Left ventricle myocardium inferior (tissue), 1 donor: ENCODE results near the gene CDH4. TPM values are rescaled to one million over a fixed set of nuclear protein-coding genes. Genes with fewer than 3 reads are reported as not detected.

Experiments used
- DNase-seq: peaks from one replicate; pipeline ENCODE4 v3.0.0-alpha.2; 2020
- H3K27ac ChIP-seq: fragments of 200-600 bp; replicated peaks from 2 replicates; pipeline ENCODE4 v1.8.0; 2021
- H3K27me3 ChIP-seq: fragments of 200-600 bp; 2 replicates; pipeline ENCODE4 v1.8.0; 2021; ENCODE audit warnings: low read depth
- H3K36me3 ChIP-seq: fragments of 200-600 bp; 2 replicates; pipeline ENCODE4 v1.8.0; 2021
- H3K4me1 ChIP-seq: fragments of 200-600 bp; 2 replicates; pipeline ENCODE4 v1.8.0; 2021
- H3K4me3 ChIP-seq: fragments of 200-600 bp; 2 replicates; pipeline ENCODE4 v1.8.0; 2021; ENCODE audit warnings: mild to moderate bottlenecking, moderate library complexity
- H3K9me3 ChIP-seq: fragments of 200-600 bp; replicated peaks from 2 replicates; pipeline ENCODE4 v1.8.0; 2021
- CTCF ChIP-seq: fragments of 200-600 bp; IDR thresholded peaks from 2 replicates; pipeline ENCODE4 v1.8.0; 2021; ENCODE audit warnings: antibody characterized with exemption, mild to moderate bottlenecking, borderline replicate concordance
- intact Hi-C: fragments of 100-400 bp; cut with micrococcal nuclease; formaldehyde crosslinking; loops from one replicate; pipeline ENCODE4 v1.11.0; 2022
- total RNA-seq: library from RNA; stranded (reverse); fragmentation: NEBNext Ultra II Directional; extraction: Animal tissue kit (Norgen Biotek cat#: 25700); gene quantifications from one replicate; pipeline ENCODE4 v1.2.1, GENCODE V29; 2021
- donor health status: DM: no; HTN: yes; CAD: no; lungs with severe emphysema.

CDH4 gene
- total RNA-seq, 1 donor from 2014 or later, result 0.05 TPM

- DNase-seq, result no peak
- H3K4me1 ChIP-seq, result no peaks in the 10 kb centered on the region
- H3K9me3 ChIP-seq, result no peaks in the 10 kb centered on the region
- no peak for TF ChIP-seq CTCF
- no peaks in the 10 kb centered on the region for H3K36me3 ChIP-seq
- peaks cover 42% of the 10 kb centered on the region for H3K27me3 ChIP-seq
- intact Hi-C loops, result no loop called here
- H3K27ac ChIP-seq, result no peak overlapping the region
- H3K4me3 ChIP-seq, result no peak overlapping the region
These were observed 22.3 kb downstream of the CDH4 start for GRCh38 chr20:61274326-61274725.

GRCh38 chr20:61278296-61278695, 26.2 kb downstream of the CDH4 start:
- no peaks in the 10 kb centered on the region for H3K36me3 ChIP-seq
- DNase-seq, result no peak
- peaks cover 56% of the 10 kb centered on the region for H3K27me3 ChIP-seq
- no peaks in the 10 kb centered on the region for H3K9me3 ChIP-seq
- H3K27ac ChIP-seq, result no peak overlapping the region
- TF ChIP-seq CTCF, result no peak
- no peaks in the 10 kb centered on the region for H3K4me1 ChIP-seq
- intact Hi-C loops, result no loop called here
- H3K4me3 ChIP-seq, result no peak overlapping the region

DNA sequence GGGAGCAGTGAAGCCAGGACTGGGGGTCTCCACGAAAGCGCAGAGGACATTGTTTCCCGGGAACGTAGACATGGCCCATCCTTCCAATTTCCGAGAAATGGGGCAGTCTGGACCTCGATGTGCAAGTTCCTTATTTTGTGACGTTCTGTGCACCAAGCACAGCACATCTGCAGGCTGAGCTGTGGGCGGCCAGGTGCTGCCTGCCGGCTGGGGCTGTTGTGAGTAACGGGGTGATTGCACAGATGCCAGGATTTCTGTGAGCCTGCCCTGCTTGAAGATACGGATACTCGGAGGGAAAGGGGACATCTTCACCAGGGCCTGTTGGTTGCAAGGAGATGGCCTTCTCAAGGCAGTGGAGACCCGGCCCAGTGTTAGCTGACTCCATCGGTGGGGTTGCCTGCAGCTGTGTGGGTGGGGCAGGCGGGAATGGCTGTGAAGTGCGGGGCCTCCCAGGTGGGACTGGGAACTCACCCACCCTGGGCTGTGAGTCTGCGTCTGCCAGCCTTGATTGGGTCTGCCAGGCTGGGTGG, 27.6 kb downstream of the CDH4 start:
- peaks cover 56% of the 10 kb centered on the region for H3K27me3 ChIP-seq
- no peak for DNase-seq
- intact Hi-C loops, result no loop called here

DNA sequence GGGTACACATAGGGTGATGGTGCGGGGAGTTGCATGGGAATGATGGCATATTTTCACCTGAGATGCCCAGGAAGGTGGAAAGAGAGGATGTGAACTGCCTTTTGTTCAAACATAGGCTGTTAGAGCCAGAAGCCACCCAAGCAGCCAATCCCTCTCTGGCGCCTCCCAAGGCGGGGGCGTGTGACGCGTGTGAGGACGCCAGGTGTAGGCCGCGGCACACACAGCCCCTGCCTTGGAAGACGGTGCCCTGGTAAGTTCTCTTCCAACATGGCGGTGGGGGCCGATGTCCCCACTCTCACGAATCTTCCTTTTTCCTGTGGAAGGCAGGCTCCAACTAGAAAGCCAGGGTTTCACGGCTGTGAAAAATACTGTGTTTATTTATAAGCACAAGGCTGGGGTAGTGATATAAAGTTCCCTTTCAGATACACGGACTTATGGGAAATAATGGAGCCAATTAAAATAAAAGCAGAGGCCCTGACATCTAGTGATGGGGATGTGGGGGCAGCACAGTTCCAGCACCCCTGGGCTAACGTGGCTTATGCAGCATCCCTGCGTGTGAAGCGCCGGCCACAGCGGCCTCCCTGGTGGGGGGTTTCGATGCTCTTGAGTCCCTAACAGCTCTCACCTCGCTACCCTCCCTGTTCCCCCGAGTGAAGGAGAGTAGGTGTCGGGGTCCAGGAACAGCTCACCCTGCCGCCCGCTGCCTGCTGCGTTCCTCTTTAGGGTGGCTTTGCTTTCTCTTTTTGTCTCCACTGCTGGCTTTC, 28.3 kb downstream of the CDH4 start:
- Histone ChIP-seq H3K36me3 (no peaks in the 10 kb centered on the region), H3K27ac (no peak overlapping the region), H3K4me1 (no peaks in the 10 kb centered on the region), H3K9me3 (no peaks in the 10 kb centered on the region), H3K4me3 (no peak overlapping the region), H3K27me3 (peaks cover 56% of the 10 kb centered on the region)
- intact Hi-C loops, result no loop called here
- no peak for DNase-seq
- TF ChIP-seq CTCF, result no peak

More for the DNA sequence above, 27.6 kb downstream of the CDH4 start:
- Histone ChIP-seq H3K9me3 (no peaks in the 10 kb centered on the region), H3K27ac (no peak overlapping the region), H3K36me3 (no peaks in the 10 kb centered on the region), H3K4me3 (no peak overlapping the region), H3K4me1 (no peaks in the 10 kb centered on the region)
- TF ChIP-seq CTCF, result no peak

DNA sequence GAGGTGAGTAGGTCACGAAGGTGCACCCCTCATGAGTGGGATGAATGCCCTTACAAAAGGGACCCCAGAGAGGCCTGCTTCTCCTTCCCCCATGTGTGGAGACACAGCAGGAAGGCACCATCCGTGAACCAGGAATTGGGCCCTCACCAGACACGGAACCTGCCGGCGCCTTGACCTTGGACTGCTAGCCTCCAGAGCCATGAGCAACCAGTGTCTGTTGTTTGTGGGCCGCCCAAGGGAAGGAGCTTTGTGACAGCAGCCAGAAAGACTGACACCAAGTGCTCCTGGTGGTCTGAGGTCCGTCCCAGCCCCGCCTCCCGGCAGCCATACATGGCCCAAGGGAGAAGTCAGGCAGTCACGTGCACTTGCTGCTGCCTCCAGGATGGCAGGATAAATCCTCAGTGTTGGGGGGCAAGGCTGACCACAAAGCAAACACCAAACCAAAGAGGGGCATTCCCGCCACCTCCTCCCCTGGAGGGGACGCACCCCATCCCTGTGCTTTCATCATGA, 29.3 kb downstream of the CDH4 start:
- Histone ChIP-seq H3K27me3 (peaks cover 48% of the 10 kb centered on the region), H3K4me3 (no peak overlapping the region), H3K27ac (no peak overlapping the region), H3K36me3 (no peaks in the 10 kb centered on the region), H3K9me3 (no peaks in the 10 kb centered on the region), H3K4me1 (no peaks in the 10 kb centered on the region)
- TF ChIP-seq CTCF, result no peak
- DNase-seq, result no peak
- intact Hi-C loops, result no loop called here
